ENCODE results near the gene BRD3. TPM values are rescaled to one million over a fixed set of nuclear protein-coding genes. Genes with fewer than 3 reads are reported as not detected.

BRD3 gene
- total RNA-seq, 4 donors from 2014 or later: 17.6 to 52.9 (median 29.0) TPM

GRCh38 chr9:134043531-134043988, 24.3 kb downstream of the BRD3 start:
- 86% methylated on average over 4 of the region's 11 CpGs for WGBS
- H3K4me1 ChIP-seq: peaks cover 18% of the 10 kb centered on the region
- no peaks in the 10 kb centered on the region for H3K27me3 ChIP-seq
- no peak overlapping the region for H3K27ac ChIP-seq
- H3K9me3 ChIP-seq: no peaks in the 10 kb centered on the region
- H3K4me3 ChIP-seq: no peak overlapping the region
- DNase-seq (ENCODE audit: low spot score in 2 of 2): no peak
- no peak for TF ChIP-seq POLR2A (IDR thresholded peaks at IDR 0.05)
- no peak for TF ChIP-seq CTCF (IDR thresholded peaks at IDR 0.05)
- H3K36me3 ChIP-seq: peaks cover 92% of the 10 kb centered on the region

- WGBS: 85% methylated on average over 14 of the region's 16 CpGs
- no peak overlapping the region for H3K4me3 ChIP-seq
- no peaks in the 10 kb centered on the region for H3K9me3 ChIP-seq
- no peaks in the 10 kb centered on the region for H3K27me3 ChIP-seq
- peaks cover 89% of the 10 kb centered on the region for H3K36me3 ChIP-seq
- no peak for DNase-seq (ENCODE audit: low spot score in 2 of 2)
- peaks cover 10% of the 10 kb centered on the region for H3K4me1 ChIP-seq
- no peak overlapping the region for H3K27ac ChIP-seq
- TF ChIP-seq POLR2A (IDR thresholded peaks at IDR 0.05): no peak
Measured at GRCh38 chr9:134041649-134041962, 26.2 kb downstream of the BRD3 start.

- H3K27ac ChIP-seq: no peak overlapping the region
- H3K9me3 ChIP-seq: no peaks in the 10 kb centered on the region
- WGBS: 63% methylated on average over 12 of the region's 21 CpGs
- no peak for TF ChIP-seq POLR2A (IDR thresholded peaks at IDR 0.05)
- TF ChIP-seq POLR2AphosphoS5 (IDR thresholded peaks at IDR 0.05): no peak
- no peak for TF ChIP-seq EP300 (IDR thresholded peaks at IDR 0.05)
- no peak for TF ChIP-seq CTCF (IDR thresholded peaks at IDR 0.05)
- H3K4me3 ChIP-seq: no peak overlapping the region
- DNase-seq (ENCODE audit: low spot score in 2 of 2): no peak
- peaks cover 10% of the 10 kb centered on the region for H3K4me1 ChIP-seq
- no peaks in the 10 kb centered on the region for H3K27me3 ChIP-seq
- H3K36me3 ChIP-seq: peaks cover 89% of the 10 kb centered on the region
Measured at GRCh38 chr9:134040781-134041648, 26.8 kb downstream of the BRD3 start.

GRCh38 chr9:134040176-134040565, 27.7 kb downstream of the BRD3 start:
- TF ChIP-seq POLR2AphosphoS5 (IDR thresholded peaks at IDR 0.05): no peak
- TF ChIP-seq EP300 (IDR thresholded peaks at IDR 0.05): no peak
- no peak for TF ChIP-seq POLR2A (IDR thresholded peaks at IDR 0.05)
- TF ChIP-seq CTCF (IDR thresholded peaks at IDR 0.05): no peak
- no peak overlapping the region for H3K4me3 ChIP-seq
- peaks cover 10% of the 10 kb centered on the region for H3K4me1 ChIP-seq
- peaks cover 89% of the 10 kb centered on the region for H3K36me3 ChIP-seq
- H3K27me3 ChIP-seq: no peaks in the 10 kb centered on the region
- no peaks in the 10 kb centered on the region for H3K9me3 ChIP-seq
- H3K27ac ChIP-seq: no peak overlapping the region
- WGBS: 96% methylated on average over 16 of the region's 17 CpGs
- no peak for DNase-seq (ENCODE audit: low spot score in 2 of 2)

GRCh38 chr9:134039386-134040175, 28.2 kb downstream of the BRD3 start:
- 89% methylated on average over 19 of the region's 20 CpGs for WGBS
- H3K27ac ChIP-seq: no peak overlapping the region
- H3K36me3 ChIP-seq: peaks cover 89% of the 10 kb centered on the region
- H3K9me3 ChIP-seq: no peaks in the 10 kb centered on the region
- peaks cover 10% of the 10 kb centered on the region for H3K4me1 ChIP-seq
- DNase-seq (ENCODE audit: low spot score in 2 of 2): no peak
- TF ChIP-seq EP300 (IDR thresholded peaks at IDR 0.05) (no peak), CTCF (IDR thresholded peaks at IDR 0.05) (no peak), POLR2AphosphoS5 (IDR thresholded peaks at IDR 0.05) (no peak), POLR2A (IDR thresholded peaks at IDR 0.05) (no peak)
- no peak overlapping the region for H3K4me3 ChIP-seq
- H3K27me3 ChIP-seq: no peaks in the 10 kb centered on the region
